Prostate gland (tissue), 2 donors: Measurements from ENCODE around the gene ITPR2. TPM values are rescaled to one million over a fixed set of nuclear protein-coding genes. Genes with fewer than 3 reads are reported as not detected.

ENCODE experiments used
- DNase-seq: peaks from one replicate; pipeline ENCODE4 v3.0.0-alpha.2; 2019; ENCODE audit warnings: low spot score
- H3K27ac ChIP-seq, 2 donors: fragments of 200-600 bp; sonication (generic); 2 replicates each; pipeline ENCODE4 v1.5.1; 2017 to 2019
- H3K27me3 ChIP-seq: fragments of 200-600 bp; sonication (generic); replicated peaks from 2 replicates; pipeline ENCODE4 v1.5.1; 2019; ENCODE audit not compliant: insufficient read depth
- H3K36me3 ChIP-seq, 2 donors: fragments of 200-600 bp; sonication (generic); 1 replicate in 1 of 2; 2 replicates in 1 of 2; pipeline versions ENCODE4 v1.5.1 to v1.8.1; 2017 to 2019
- H3K4me1 ChIP-seq: fragments of 200-600 bp; sonication (generic); replicated peaks from 2 replicates; pipeline ENCODE4 v1.5.1; 2019
- H3K4me3 ChIP-seq, 2 donors: fragments of 200-600 bp; sonication (generic); 2 replicates each; pipeline ENCODE4 v1.5.1; 2017 to 2019
- H3K9me3 ChIP-seq: fragments of 200-600 bp; sonication (generic); 2 replicates; pipeline ENCODE4 v1.5.1; 2017
- CTCF ChIP-seq, 4 experiments: fragments of 200-600 bp in 2 of 4; fragments of 450-650 bp in 2 of 4; sonication (generic) in 2 of 4; IDR thresholded peaks; 1 replicate in 3 of 4; 2 replicates in 1 of 4; pipeline ENCODE4 v1.5.1; 2016 to 2019; ENCODE audit warnings: antibody characterized with exemption in 4 of 4, mild to moderate bottlenecking in 2 of 4, moderate library complexity in 2 of 4
- POLR2A ChIP-seq: fragments of 450-650 bp; IDR thresholded peaks from one replicate; pipeline ENCODE4 v1.6.1; 2016; ENCODE audit warnings: antibody characterized with exemption, mild to moderate bottlenecking
- POLR2AphosphoS5 ChIP-seq: sonication (generic); formaldehyde crosslinking; IDR thresholded peaks from one replicate; pipeline ENCODE4 v1.6.1; 2017; ENCODE audit warnings: antibody characterized with exemption
- WGBS: methylation state at CpG from one replicate; pipeline ENCODE4 v1.1.5; 2018; 5-methylcytosine and 5-hydroxymethylcytosine counted together
- intact Hi-C: fragments of 100-400 bp; cut with DNase I; formaldehyde crosslinking; loops from one replicate; pipeline ENCODE4 v1.14.2; 2022
- total RNA-seq, 2 donors: library from RNA; depleted of rRNA; stranded (reverse); fragments of >200 nt; gene quantifications; one replicate each; pipeline ENCODE4 v1.1.0, GENCODE V29; 2016

Gene ITPR2
- total RNA-seq, 2 donors from 2014 or later = 30.0 to 44.4 TPM

GRCh38 chr12:26818201-26818600, 14.8 kb downstream of the ITPR2 start:
- intact Hi-C loops = no loop called here
- Histone ChIP-seq H3K27ac (no peak overlapping the region), H3K4me3 (no peak overlapping the region), H3K36me3 (no peaks in the 10 kb centered on the region), H3K9me3 (no peaks in the 10 kb centered on the region), H3K27me3 (no peaks in the 10 kb centered on the region), H3K4me1 (no peaks in the 10 kb centered on the region)
- no peak for DNase-seq
- 78% methylated on average over 3 of the region's 3 CpGs for WGBS
- no peak for TF ChIP-seq CTCF (IDR thresholded peaks at IDR 0.05)
- TF ChIP-seq POLR2AphosphoS5 = no peak
- TF ChIP-seq POLR2A = no peak

GRCh38 chr12:26817183-26817591, 15.8 kb downstream of the ITPR2 start:
- Histone ChIP-seq H3K9me3 (no peaks in the 10 kb centered on the region), H3K36me3 (no peaks in the 10 kb centered on the region), H3K4me3 (no peak overlapping the region), H3K27me3 (no peaks in the 10 kb centered on the region), H3K27ac (no peak overlapping the region), H3K4me1 (no peaks in the 10 kb centered on the region)
- 58% methylated on average over 4 of the region's 4 CpGs for WGBS
- intact Hi-C loops = no loop called here
- no peak for DNase-seq
- no peak for TF ChIP-seq POLR2A

- Histone ChIP-seq H3K9me3 (no peaks in the 10 kb centered on the region), H3K4me3 (no peak overlapping the region), H3K36me3 (no peaks in the 10 kb centered on the region), H3K27me3 (no peaks in the 10 kb centered on the region), H3K27ac (no peak overlapping the region), H3K4me1 (no peaks in the 10 kb centered on the region)
- no peak for TF ChIP-seq POLR2A
- no peak for TF ChIP-seq POLR2AphosphoS5
- no peak for TF ChIP-seq CTCF (IDR thresholded peaks at IDR 0.05)
- intact Hi-C loops = no loop called here
- 77% methylated on average over 7 of the region's 7 CpGs for WGBS
- no peak for DNase-seq
These were observed 19.2 kb downstream of the ITPR2 start for GRCh38 chr12:26813812-26814211.

GRCh38 chr12:26810330-26810729, 22.7 kb downstream of the ITPR2 start:
- Histone ChIP-seq H3K4me1 (no peaks in the 10 kb centered on the region), H3K36me3 (no peaks in the 10 kb centered on the region), H3K27me3 (no peaks in the 10 kb centered on the region), H3K27ac (peak overlapping the region in 1 of 2 donors; percentile 30), H3K9me3 (no peaks in the 10 kb centered on the region), H3K4me3 (no peak overlapping the region)
- 14% methylated on average over 4 of the region's 4 CpGs for whole genome bisulfite sequencing
- intact Hi-C loops = no loop called here
- peak; percentile 47 for DNase-seq
- no peak for TF ChIP-seq CTCF (IDR thresholded peaks at IDR 0.05)
- TF ChIP-seq POLR2AphosphoS5 = peak; percentile 22
- TF ChIP-seq POLR2A = no peak

GRCh38 chr12:26809611-26810285, 23.2 kb downstream of the ITPR2 start:
- Histone ChIP-seq H3K4me3 (no peak overlapping the region), H3K27ac (peak overlapping the region in 1 of 2 donors; percentile 30), H3K4me1 (no peaks in the 10 kb centered on the region), H3K27me3 (no peaks in the 10 kb centered on the region), H3K9me3 (no peaks in the 10 kb centered on the region), H3K36me3 (no peaks in the 10 kb centered on the region)
- TF ChIP-seq POLR2AphosphoS5 (no peak), CTCF (IDR thresholded peaks at IDR 0.05) (no peak), POLR2A (no peak)
- intact Hi-C loops = no loop called here
- DNase-seq = no peak
- WGBS = 84% methylated on average over 6 of the region's 6 CpGs
